Measurements from ENCODE around the gene NHLRC2. TPM values are rescaled to one million over a fixed set of nuclear protein-coding genes. Genes with fewer than 3 reads are reported as not detected.

NHLRC2 gene
- total and polyA plus RNA-seq, 2 donors from 2014 or later, result 4.5 to 40.8 TPM

DNA sequence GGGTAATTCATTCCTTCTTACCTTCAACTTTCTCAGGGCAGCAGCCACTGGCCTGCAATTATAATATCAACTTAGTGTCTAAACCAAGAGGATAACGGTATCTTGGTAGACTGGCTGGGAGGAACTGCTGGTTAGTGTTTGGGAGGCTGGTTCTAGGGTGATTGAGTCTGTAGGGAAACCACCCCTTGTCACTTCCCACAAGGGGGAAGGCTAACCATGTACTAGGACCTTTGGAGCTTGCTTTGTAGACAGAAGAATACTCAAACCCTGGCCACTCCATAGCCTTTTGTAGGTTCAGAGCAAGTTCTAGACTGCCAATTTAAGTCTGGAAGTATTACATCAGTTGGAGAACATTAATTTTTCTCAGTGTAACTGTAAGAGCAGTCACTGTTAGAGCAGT is 51.3 kb downstream of the NHLRC2 start:
- DNase-seq (no peak), FAIRE-seq (no peak)
- H3K27me3 ChIP-seq (ENCODE audit: control insufficient read depth, insufficient read depth, low read length), result no peaks in the 10 kb centered on the region
- TF ChIP-seq, protein P1, sequence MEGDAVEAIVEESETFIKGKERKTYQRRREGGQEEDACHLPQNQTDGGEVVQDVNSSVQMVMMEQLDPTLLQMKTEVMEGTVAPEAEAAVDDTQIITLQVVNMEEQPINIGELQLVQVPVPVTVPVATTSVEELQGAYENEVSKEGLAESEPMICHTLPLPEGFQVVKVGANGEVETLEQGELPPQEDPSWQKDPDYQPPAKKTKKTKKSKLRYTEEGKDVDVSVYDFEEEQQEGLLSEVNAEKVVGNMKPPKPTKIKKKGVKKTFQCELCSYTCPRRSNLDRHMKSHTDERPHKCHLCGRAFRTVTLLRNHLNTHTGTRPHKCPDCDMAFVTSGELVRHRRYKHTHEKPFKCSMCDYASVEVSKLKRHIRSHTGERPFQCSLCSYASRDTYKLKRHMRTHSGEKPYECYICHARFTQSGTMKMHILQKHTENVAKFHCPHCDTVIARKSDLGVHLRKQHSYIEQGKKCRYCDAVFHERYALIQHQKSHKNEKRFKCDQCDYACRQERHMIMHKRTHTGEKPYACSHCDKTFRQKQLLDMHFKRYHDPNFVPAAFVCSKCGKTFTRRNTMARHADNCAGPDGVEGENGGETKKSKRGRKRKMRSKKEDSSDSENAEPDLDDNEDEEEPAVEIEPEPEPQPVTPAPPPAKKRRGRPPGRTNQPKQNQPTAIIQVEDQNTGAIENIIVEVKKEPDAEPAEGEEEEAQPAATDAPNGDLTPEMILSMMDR (IDR thresholded peaks at IDR 0.05; ENCODE audit: borderline replicate concordance, extremely low read depth, insufficient read depth), result no peak
- H3K4me1 ChIP-seq (ENCODE audit: control insufficient read depth in 2 of 3, insufficient read depth in 2 of 3, low read depth in 1 of 3, low read length in 3 of 3), result no peaks in the 10 kb centered on the region
- no peak overlapping the region for H3K9ac ChIP-seq (ENCODE audit: low read length in 3 of 3)
- no peaks in the 10 kb centered on the region for H3K9me3 ChIP-seq (ENCODE audit: control insufficient read depth in 2 of 3, insufficient read depth in 1 of 3, low read length in 3 of 3)
- no peak overlapping the region for H3K27ac ChIP-seq (ENCODE audit: low read depth in 2 of 2, low read length in 2 of 2)
- intact Hi-C loops (cut with DNase I), result no loop called here
- H3K36me3 ChIP-seq (ENCODE audit: control insufficient read depth in 2 of 3, insufficient read depth in 3 of 3, low read length in 3 of 3), result peaks cover 2 to 24% (median 16%) of the 10 kb centered on the region in 3 donors
- no peak overlapping the region for H3K4me3 ChIP-seq (ENCODE audit: low read length in 3 of 3)

DNA sequence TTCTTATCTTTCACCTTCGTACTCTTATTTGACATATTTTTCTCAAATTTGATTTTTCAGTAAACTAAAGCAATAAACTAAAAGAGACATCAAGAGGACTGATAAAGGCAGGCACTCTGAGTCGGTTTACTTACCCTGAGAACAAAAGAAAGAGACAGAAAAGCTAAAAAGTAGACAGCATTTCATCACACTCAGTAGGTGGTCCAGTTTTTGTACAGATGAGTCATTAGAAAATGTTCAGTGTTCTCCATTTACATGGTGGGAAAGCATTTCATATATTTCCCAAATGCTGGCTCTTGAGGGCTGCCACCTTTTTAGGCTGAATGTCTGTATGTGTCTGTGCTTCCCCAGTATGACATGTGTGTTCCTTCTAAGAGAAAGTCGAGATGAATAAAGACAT is 52.7 kb downstream of the NHLRC2 start:
- TF ChIP-seq, protein P1 (IDR thresholded peaks at IDR 0.05; ENCODE audit: borderline replicate concordance, extremely low read depth, insufficient read depth), result no peak
- H3K9me3 ChIP-seq (ENCODE audit: control insufficient read depth in 2 of 3, insufficient read depth in 1 of 3, low read length in 3 of 3), result no peaks in the 10 kb centered on the region
- DNase-seq, result no peak
- no peak overlapping the region for H3K9ac ChIP-seq (ENCODE audit: low read length in 3 of 3)
- H3K36me3 ChIP-seq (ENCODE audit: control insufficient read depth in 2 of 3, insufficient read depth in 3 of 3, low read length in 3 of 3), result peaks cover 2 to 17% (median 10%) of the 10 kb centered on the region in 3 donors
- no peaks in the 10 kb centered on the region for H3K27me3 ChIP-seq (ENCODE audit: control insufficient read depth, insufficient read depth, low read length)
- H3K27ac ChIP-seq (ENCODE audit: low read depth in 2 of 2, low read length in 2 of 2), result no peak overlapping the region
- FAIRE-seq, result no peak
- intact Hi-C loops (cut with DNase I), result no loop called here
- no peaks in the 10 kb centered on the region for H3K4me1 ChIP-seq (ENCODE audit: control insufficient read depth in 2 of 3, insufficient read depth in 2 of 3, low read depth in 1 of 3, low read length in 3 of 3)
- no peak overlapping the region for H3K4me3 ChIP-seq (ENCODE audit: low read length in 3 of 3)

- no peak overlapping the region for H3K27ac ChIP-seq (ENCODE audit: low read depth in 2 of 2, low read length in 2 of 2)
- no peaks in the 10 kb centered on the region for H3K9me3 ChIP-seq (ENCODE audit: control insufficient read depth in 2 of 3, insufficient read depth in 1 of 3, low read length in 3 of 3)
- H3K4me3 ChIP-seq (ENCODE audit: low read length in 3 of 3), result no peak overlapping the region
- H3K4me1 ChIP-seq (ENCODE audit: control insufficient read depth in 2 of 3, insufficient read depth in 2 of 3, low read depth in 1 of 3, low read length in 3 of 3), result no peaks in the 10 kb centered on the region
- intact Hi-C loops (cut with DNase I), result no loop called here
- H3K36me3 ChIP-seq (ENCODE audit: control insufficient read depth in 2 of 3, insufficient read depth in 3 of 3, low read length in 3 of 3), result peaks cover 2 to 12% (median 10%) of the 10 kb centered on the region in 3 donors
- FAIRE-seq (no peak), DNase-seq (no peak)
- H3K9ac ChIP-seq (ENCODE audit: low read length in 3 of 3), result no peak overlapping the region
- TF ChIP-seq, protein P1 (IDR thresholded peaks at IDR 0.05; ENCODE audit: borderline replicate concordance, extremely low read depth, insufficient read depth), result no peak
- H3K27me3 ChIP-seq (ENCODE audit: control insufficient read depth, insufficient read depth, low read length), result no peaks in the 10 kb centered on the region
Observed at GRCh38 chr10:113908236-113908635, 53.8 kb downstream of the NHLRC2 start.

- FAIRE-seq (peak; percentile 92), DNase-seq (no peak)
- Histone ChIP-seq H3K4me3 (ENCODE audit: low read length in 3 of 3) (no peak overlapping the region), H3K36me3 (ENCODE audit: control insufficient read depth in 2 of 3, insufficient read depth in 3 of 3, low read length in 3 of 3) (peaks cover 2 to 7% (median 5%) of the 10 kb centered on the region in 3 donors), H3K4me1 (ENCODE audit: control insufficient read depth in 2 of 3, insufficient read depth in 2 of 3, low read depth in 1 of 3, low read length in 3 of 3) (no peaks in the 10 kb centered on the region), H3K27ac (ENCODE audit: low read depth in 2 of 2, low read length in 2 of 2) (no peak overlapping the region), H3K9me3 (ENCODE audit: control insufficient read depth in 2 of 3, insufficient read depth in 1 of 3, low read length in 3 of 3) (no peaks in the 10 kb centered on the region), H3K27me3 (ENCODE audit: control insufficient read depth, insufficient read depth, low read length) (no peaks in the 10 kb centered on the region), H3K9ac (ENCODE audit: low read length in 3 of 3) (no peak overlapping the region)
- TF ChIP-seq, protein P1 (IDR thresholded peaks at IDR 0.05; ENCODE audit: borderline replicate concordance, extremely low read depth, insufficient read depth), result no peak
- intact Hi-C loops (cut with DNase I), result no loop called here
Observed at GRCh38 chr10:113911113-113911512, 56.7 kb downstream of the NHLRC2 start.

Measured in kidney (tissue), 14 donors.